Keratinocyte (primary cell): ENCODE results near the gene SRSF5. TPM values are rescaled to one million over a fixed set of nuclear protein-coding genes. Genes with fewer than 3 reads are reported as not detected.
A peak's percentile ranks its signal among the peaks of the same experiment; 100 is the strongest.

Experiments
- DNase-seq: peaks from one replicate; pipeline ENCODE4 v3.0.0-alpha.2; 2011; ENCODE audit warnings: low read depth, missing footprints, low spot score
- FAIRE-seq: peaks from 2 replicates; lab custom pipeline; 2011; peaks lifted over from hg19 to GRCh38; lab: Jason Lieb, UNC
- H2AFZ ChIP-seq: 2 replicates; pipeline ENCODE4 v1.6.0; 2012; ENCODE audit warnings: low read length, control low read depth, inconsistent platforms; ENCODE audit not compliant: control insufficient read depth
- H3K27ac ChIP-seq: 2 replicates; pipeline ENCODE4 v1.5.1; 2011; ENCODE audit warnings: low read length; ENCODE audit not compliant: control insufficient read depth, insufficient read depth
- H3K27me3 ChIP-seq: 3 replicates; pipeline ENCODE4 v1.6.0; 2011; ENCODE audit warnings: low read length; ENCODE audit not compliant: control insufficient read depth, insufficient read depth; ENCODE audit errors: extremely low read depth
- H3K36me3 ChIP-seq, 2 experiments: 2 replicates in 1 of 2; 3 replicates in 1 of 2; pipeline ENCODE4 v1.5.1; 2011; ENCODE audit warnings: low read length in 2 of 2, mild to moderate bottlenecking in 1 of 2; ENCODE audit not compliant: control insufficient read depth in 2 of 2, insufficient read depth in 2 of 2; ENCODE audit errors: extremely low read depth in 1 of 2
- H3K4me1 ChIP-seq: 3 replicates; pipeline ENCODE4 v1.5.1; 2011; ENCODE audit warnings: low read length; ENCODE audit not compliant: control insufficient read depth, insufficient read depth; ENCODE audit errors: extremely low read depth
- H3K4me2 ChIP-seq: 3 replicates; pipeline ENCODE4 v1.6.0; 2011; ENCODE audit warnings: low read depth, low read length; ENCODE audit not compliant: control insufficient read depth, insufficient read depth; ENCODE audit errors: extremely low read depth
- H3K4me3 ChIP-seq, 3 experiments: fragments of 200-600 bp in 1 of 3; sonication (generic) in 1 of 3; 2 replicates in 2 of 3; 3 replicates in 1 of 3; pipeline ENCODE4 v1.5.1; 2011 to 2016; ENCODE audit warnings: low read length in 3 of 3, mild to moderate bottlenecking in 3 of 3, control low read depth in 2 of 3, inconsistent platforms in 1 of 3, low read depth in 1 of 3, mixed read lengths in 1 of 3, mixed run types in 1 of 3, moderate library complexity in 1 of 3; ENCODE audit not compliant: control insufficient read depth in 2 of 3, insufficient read depth in 2 of 3; ENCODE audit errors: extremely low read depth in 1 of 3
- H3K79me2 ChIP-seq: 2 replicates; pipeline ENCODE4 v1.6.0; 2012; ENCODE audit warnings: low read length; ENCODE audit not compliant: control insufficient read depth, insufficient read depth
- H3K9ac ChIP-seq: 3 replicates; pipeline ENCODE4 v1.6.0; 2011; ENCODE audit warnings: low read length; ENCODE audit not compliant: control insufficient read depth, insufficient read depth; ENCODE audit errors: extremely low read depth
- H3K9me1 ChIP-seq: 3 replicates; pipeline ENCODE4 v1.6.0; 2011; ENCODE audit warnings: low read length; ENCODE audit not compliant: control insufficient read depth, insufficient read depth; ENCODE audit errors: extremely low read depth
- H3K9me3 ChIP-seq: 2 replicates; pipeline ENCODE4 v1.5.1; 2012; ENCODE audit warnings: low read depth, low read length; ENCODE audit not compliant: control insufficient read depth
- H4K20me1 ChIP-seq: 3 replicates; pipeline ENCODE4 v1.6.0; 2011; ENCODE audit warnings: low read length; ENCODE audit not compliant: control insufficient read depth, insufficient read depth; ENCODE audit errors: extremely low read depth
- EZH2 ChIP-seq: IDR thresholded peaks from one replicate; pipeline ENCODE4 v1.6.1; 2012; ENCODE audit warnings: inconsistent platforms, mild to moderate bottlenecking, low read length, moderate library complexity
- dilution Hi-C: fragments of 300-500 bp; cut with MboI; formaldehyde crosslinking; loops from one replicate; pipeline ENCODE4 v1.7.0; 2020; ENCODE audit warnings: low sequenced_read_pairs; ENCODE audit not compliant: extremely low pct_ligation_motif_present
- polyA plus RNA-seq, 5 experiments: library from polyadenylated mRNA; depleted of rRNA in 3 of 5; stranded (reverse) in 3 of 5; stranded (forward) in 1 of 5; unstranded in 1 of 5; fragments of >200 nt; gene quantifications; 1 replicate in 1 of 5; 2 replicates in 3 of 5; 3 replicates in 1 of 5; pipeline versions ENCODE4 v1.2.1 to v1.2.3, GENCODE V29; 2011 to 2012; ENCODE audit warnings: missing spikeins in 2 of 5, low read depth in 1 of 5, low replicate concordance in 1 of 5
- TF ChIP-seq, protein P1 (sequence below), 3 experiments: IDR thresholded peaks in 1 of 3; conservative IDR thresholded peaks in 1 of 3; optimal IDR thresholded peaks in 1 of 3; 2 replicates in 2 of 3; 3 replicates in 1 of 3; pipeline versions ENCODE3 to v1.5.1; 2011; ENCODE audit warnings: low read length in 3 of 3, mild to moderate bottlenecking in 3 of 3, moderate library complexity in 2 of 3, control low read depth in 1 of 3, inconsistent platforms in 1 of 3; ENCODE audit not compliant: insufficient read depth in 2 of 3; ENCODE audit errors: extremely low read depth in 1 of 3

The SRSF5 gene
- polyA plus RNA-seq, 1 donor (not counting 4 experiments of a cell fraction or from before 2014, with no cell fraction given) = 292 TPM

DNA sequence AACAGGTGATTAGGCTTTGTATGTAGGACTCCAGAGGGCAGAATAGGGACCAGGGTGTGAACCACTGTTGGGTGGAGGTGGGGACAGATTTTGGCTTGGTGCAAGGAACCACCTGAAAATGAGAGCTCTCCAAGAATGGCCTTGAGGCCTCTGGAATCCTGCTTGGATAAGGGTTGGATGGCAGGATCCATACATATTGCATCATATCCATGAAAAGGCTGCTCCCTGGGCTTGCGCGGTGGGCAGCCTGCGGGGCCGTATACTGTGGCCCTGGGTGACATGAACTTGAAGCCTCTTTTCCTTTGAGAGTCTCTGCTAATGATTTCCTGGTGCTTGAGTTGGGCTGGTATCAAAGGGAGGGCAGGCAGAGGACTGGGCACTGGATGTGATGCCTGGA is 31.4 kb downstream of the SRSF5 start:
- H2AFZ ChIP-seq = no peak overlapping the region
- DNase-seq (no peak), FAIRE-seq (no peak)
- no peak overlapping the region for H3K4me2 ChIP-seq
- no peaks in the 10 kb centered on the region for H3K9me3 ChIP-seq
- TF ChIP-seq, protein P1, sequence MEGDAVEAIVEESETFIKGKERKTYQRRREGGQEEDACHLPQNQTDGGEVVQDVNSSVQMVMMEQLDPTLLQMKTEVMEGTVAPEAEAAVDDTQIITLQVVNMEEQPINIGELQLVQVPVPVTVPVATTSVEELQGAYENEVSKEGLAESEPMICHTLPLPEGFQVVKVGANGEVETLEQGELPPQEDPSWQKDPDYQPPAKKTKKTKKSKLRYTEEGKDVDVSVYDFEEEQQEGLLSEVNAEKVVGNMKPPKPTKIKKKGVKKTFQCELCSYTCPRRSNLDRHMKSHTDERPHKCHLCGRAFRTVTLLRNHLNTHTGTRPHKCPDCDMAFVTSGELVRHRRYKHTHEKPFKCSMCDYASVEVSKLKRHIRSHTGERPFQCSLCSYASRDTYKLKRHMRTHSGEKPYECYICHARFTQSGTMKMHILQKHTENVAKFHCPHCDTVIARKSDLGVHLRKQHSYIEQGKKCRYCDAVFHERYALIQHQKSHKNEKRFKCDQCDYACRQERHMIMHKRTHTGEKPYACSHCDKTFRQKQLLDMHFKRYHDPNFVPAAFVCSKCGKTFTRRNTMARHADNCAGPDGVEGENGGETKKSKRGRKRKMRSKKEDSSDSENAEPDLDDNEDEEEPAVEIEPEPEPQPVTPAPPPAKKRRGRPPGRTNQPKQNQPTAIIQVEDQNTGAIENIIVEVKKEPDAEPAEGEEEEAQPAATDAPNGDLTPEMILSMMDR (optimal IDR thresholded peaks at IDR 0.05 in 1 of 3, IDR thresholded peaks at IDR 0.05 in 1 of 3, conservative IDR thresholded peaks at IDR 0.05 in 1 of 3; ENCODE audit: extremely low read depth in 1 of 3, insufficient read depth in 2 of 3, low read length in 3 of 3) = no peak
- TF ChIP-seq EZH2 = no peak
- no peak overlapping the region for H3K9ac ChIP-seq
- H3K27ac ChIP-seq = no peak overlapping the region
- H4K20me1 ChIP-seq = no peaks in the 10 kb centered on the region
- no peak overlapping the region for H3K4me3 ChIP-seq
- no peaks in the 10 kb centered on the region for H3K9me1 ChIP-seq
- no peaks in the 10 kb centered on the region for H3K36me3 ChIP-seq
- no peaks in the 10 kb centered on the region for H3K79me2 ChIP-seq
- no peaks in the 10 kb centered on the region for H3K4me1 ChIP-seq
- dilution Hi-C loops = no loop called here
- no peaks in the 10 kb centered on the region for H3K27me3 ChIP-seq

DNA sequence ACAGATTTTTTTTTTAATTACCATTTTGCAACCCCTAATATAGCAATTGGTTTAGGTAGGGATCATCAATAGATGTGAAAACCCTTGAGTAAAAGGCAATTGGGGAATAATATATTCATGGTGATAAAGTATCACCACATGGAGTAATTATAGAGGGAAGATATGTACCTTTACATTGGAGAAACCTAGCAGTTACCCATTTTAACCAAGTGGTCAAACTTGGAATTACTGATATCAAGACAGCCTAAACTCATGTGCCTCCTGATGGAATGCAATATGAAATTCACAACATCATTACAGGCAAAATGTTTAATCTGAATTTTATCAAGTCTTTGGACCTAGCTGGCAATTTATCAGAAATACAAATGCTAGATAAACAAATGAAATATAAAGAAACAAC is 36.8 kb downstream of the SRSF5 start:
- H3K4me3 ChIP-seq = no peak overlapping the region
- no peaks in the 10 kb centered on the region for H3K27me3 ChIP-seq
- no peaks in the 10 kb centered on the region for H4K20me1 ChIP-seq
- no peaks in the 10 kb centered on the region for H3K9me1 ChIP-seq
- H3K27ac ChIP-seq = no peak overlapping the region
- TF ChIP-seq, protein P1 (optimal IDR thresholded peaks at IDR 0.05 in 1 of 3, IDR thresholded peaks at IDR 0.05 in 1 of 3, conservative IDR thresholded peaks at IDR 0.05 in 1 of 3; ENCODE audit: extremely low read depth in 1 of 3, insufficient read depth in 2 of 3, low read length in 3 of 3) = peak in 1 of 3 experiments; percentile 17
- no peak for TF ChIP-seq EZH2
- no peak overlapping the region for H2AFZ ChIP-seq
- no peaks in the 10 kb centered on the region for H3K4me1 ChIP-seq
- FAIRE-seq (no peak), DNase-seq (no peak)
- no peak overlapping the region for H3K9ac ChIP-seq
- dilution Hi-C loops = no loop called here
- H3K4me2 ChIP-seq = no peak overlapping the region
- H3K79me2 ChIP-seq = no peaks in the 10 kb centered on the region
- no peaks in the 10 kb centered on the region for H3K36me3 ChIP-seq
- no peaks in the 10 kb centered on the region for H3K9me3 ChIP-seq
